Astrocyte (in vitro differentiated cells and primary cell): ENCODE data around the gene VWF. TPM values are rescaled to one million over a fixed set of nuclear protein-coding genes. Genes with fewer than 3 reads are reported as not detected.

Experiments used
- DNase-seq: peaks from one replicate; pipeline ENCODE4 v3.0.0-alpha.2; 2010; ENCODE audit warnings: low read depth
- FAIRE-seq: peaks from 2 replicates; lab custom pipeline; 2011; peaks lifted over from hg19 to GRCh38; lab: Jason Lieb, UNC
- H2AFZ ChIP-seq: 2 replicates; pipeline ENCODE4 v1.6.0; 2012; ENCODE audit warnings: low read depth, low read length, inconsistent platforms
- H3K27ac ChIP-seq: 2 replicates; pipeline ENCODE4 v1.5.1; 2011; ENCODE audit warnings: low read depth, low read length, inconsistent platforms
- H3K27me3 ChIP-seq: 2 replicates; pipeline ENCODE4 v1.6.0; 2011; ENCODE audit warnings: low read length, inconsistent platforms; ENCODE audit not compliant: insufficient read depth
- H3K36me3 ChIP-seq: 2 replicates; pipeline ENCODE4 v1.5.1; 2011; ENCODE audit warnings: low read length, inconsistent platforms; ENCODE audit not compliant: insufficient read depth
- H3K4me1 ChIP-seq: 2 replicates; pipeline ENCODE4 v1.5.1; 2011; ENCODE audit warnings: low read length, inconsistent platforms; ENCODE audit not compliant: insufficient read depth
- H3K4me2 ChIP-seq: 2 replicates; pipeline ENCODE4 v1.6.0; 2012; ENCODE audit warnings: low read length, inconsistent platforms
- H3K4me3 ChIP-seq: 2 replicates; pipeline ENCODE4 v1.5.1; 2011; ENCODE audit warnings: low read depth, mild to moderate bottlenecking, low read length, inconsistent platforms; ENCODE audit not compliant: insufficient read depth
- H3K79me2 ChIP-seq: 2 replicates; pipeline ENCODE4 v1.6.0; 2012; ENCODE audit warnings: mild to moderate bottlenecking, low read length, inconsistent platforms; ENCODE audit not compliant: insufficient read depth
- H3K9ac ChIP-seq: 2 replicates; pipeline ENCODE4 v1.6.0; 2012; ENCODE audit warnings: mild to moderate bottlenecking, low read length, inconsistent platforms
- H3K9me3 ChIP-seq: 2 replicates; pipeline ENCODE4 v1.5.1; 2012; ENCODE audit warnings: low read depth, mild to moderate bottlenecking, low read length, inconsistent platforms; ENCODE audit not compliant: insufficient read depth
- H4K20me1 ChIP-seq: 2 replicates; pipeline ENCODE4 v1.6.0; 2012; ENCODE audit warnings: low read length, inconsistent platforms; ENCODE audit not compliant: insufficient read depth
- H3K27ac Mint-ChIP-seq: one replicate; pipeline ENCODE4 v1.8.0; 2021; ENCODE audit warnings: mild to moderate bottlenecking, mixed read lengths; ENCODE audit not compliant: unreplicated experiment
- H3K27me3 Mint-ChIP-seq: one replicate; pipeline ENCODE4 v1.8.0; 2021; ENCODE audit warnings: low read depth, mixed read lengths; ENCODE audit not compliant: unreplicated experiment
- H3K36me3 Mint-ChIP-seq: one replicate; pipeline ENCODE4 v1.8.0; 2021; ENCODE audit warnings: low read depth, mixed read lengths; ENCODE audit not compliant: unreplicated experiment
- H3K4me1 Mint-ChIP-seq: one replicate; pipeline ENCODE4 v1.8.0; 2021; ENCODE audit warnings: low read depth, mixed read lengths; ENCODE audit not compliant: unreplicated experiment
- H3K4me3 Mint-ChIP-seq: one replicate; pipeline ENCODE4 v1.8.0; 2021; ENCODE audit warnings: mild to moderate bottlenecking, moderate library complexity, mixed read lengths; ENCODE audit not compliant: unreplicated experiment
- H3K9me3 Mint-ChIP-seq: one replicate; pipeline ENCODE4 v1.8.0; 2021; ENCODE audit warnings: mild to moderate bottlenecking, mixed read lengths; ENCODE audit not compliant: unreplicated experiment
- CTCF ChIP-seq: IDR thresholded peaks from 2 replicates; pipeline ENCODE4 v1.5.1; 2011; ENCODE audit warnings: low read depth, mild to moderate bottlenecking, inconsistent platforms, low read length, moderate library complexity; ENCODE audit not compliant: insufficient read depth
- EZH2 ChIP-seq: IDR thresholded peaks from 2 replicates; pipeline ENCODE4 v1.6.1; 2012; ENCODE audit warnings: mild to moderate bottlenecking, low read length, inconsistent platforms; ENCODE audit not compliant: insufficient read depth
- total RNA-seq: library from RNA; stranded (reverse); gene quantifications from 2 replicates; pipeline ENCODE4 v1.2.1, GENCODE V29; 2021

The VWF gene
- total RNA-seq, 1 donor from 2014 or later = 0.23 TPM

DNA sequence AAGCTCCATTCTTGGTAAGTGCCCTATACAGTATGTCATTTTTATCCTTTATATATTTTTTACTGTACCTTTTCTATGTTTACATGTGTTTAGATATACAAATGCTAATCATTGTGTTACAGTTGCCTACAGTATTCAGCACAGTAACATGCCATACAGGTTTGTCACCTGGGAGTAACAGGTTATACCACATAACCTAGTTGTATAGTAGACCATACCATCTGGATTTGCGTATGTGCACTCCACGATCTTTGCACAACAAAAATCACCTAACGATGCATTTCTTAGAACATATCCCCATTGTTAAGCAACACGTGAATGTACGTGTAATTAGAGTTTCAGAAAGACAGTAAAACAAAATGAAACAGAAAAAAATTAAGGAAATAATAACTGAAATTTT lies 167.5 kb downstream of the VWF start:
- Histone ChIP-seq H2AFZ (no peak overlapping the region), H3K9me3 (no peaks in the 10 kb centered on the region), H3K27ac (no peak overlapping the region), H4K20me1 (no peaks in the 10 kb centered on the region), H3K4me2 (no peak overlapping the region), H3K4me1 (no peaks in the 10 kb centered on the region), H3K9ac (no peak overlapping the region), H3K36me3 (no peaks in the 10 kb centered on the region), H3K4me3 (no peak overlapping the region), H3K27me3 (peaks cover 7% of the 10 kb centered on the region), H3K79me2 (no peaks in the 10 kb centered on the region)
- H3K9me3 Mint-ChIP-seq = no peaks in the 10 kb centered on the region
- no peak overlapping the region for H3K4me3 Mint-ChIP-seq
- H3K4me1 Mint-ChIP-seq = no peaks in the 10 kb centered on the region
- peaks cover 8% of the 10 kb centered on the region for H3K27me3 Mint-ChIP-seq
- FAIRE-seq = no peak
- no peak for DNase-seq
- H3K27ac Mint-ChIP-seq = no peak overlapping the region
- H3K36me3 Mint-ChIP-seq = no peaks in the 10 kb centered on the region
- TF ChIP-seq EZH2 (no peak), CTCF (no peak)

- Histone ChIP-seq H3K4me2 (no peak overlapping the region), H3K79me2 (no peaks in the 10 kb centered on the region), H3K36me3 (no peaks in the 10 kb centered on the region), H3K4me3 (no peak overlapping the region), H4K20me1 (no peaks in the 10 kb centered on the region), H3K27ac (no peak overlapping the region), H2AFZ (no peak overlapping the region), H3K4me1 (no peaks in the 10 kb centered on the region), H3K9ac (no peak overlapping the region), H3K9me3 (no peaks in the 10 kb centered on the region), H3K27me3 (peaks cover 10% of the 10 kb centered on the region)
- Mint-ChIP-seq H3K9me3 (no peaks in the 10 kb centered on the region), H3K4me3 (no peak overlapping the region), H3K4me1 (no peaks in the 10 kb centered on the region), H3K36me3 (no peaks in the 10 kb centered on the region), H3K27ac (no peak overlapping the region), H3K27me3 (peaks cover 19% of the 10 kb centered on the region)
- no peak for DNase-seq
- TF ChIP-seq CTCF (no peak), EZH2 (no peak)
- FAIRE-seq = no peak
Measured at GRCh38 chr12:5954661-5955060, 169.8 kb downstream of the VWF start.

DNA sequence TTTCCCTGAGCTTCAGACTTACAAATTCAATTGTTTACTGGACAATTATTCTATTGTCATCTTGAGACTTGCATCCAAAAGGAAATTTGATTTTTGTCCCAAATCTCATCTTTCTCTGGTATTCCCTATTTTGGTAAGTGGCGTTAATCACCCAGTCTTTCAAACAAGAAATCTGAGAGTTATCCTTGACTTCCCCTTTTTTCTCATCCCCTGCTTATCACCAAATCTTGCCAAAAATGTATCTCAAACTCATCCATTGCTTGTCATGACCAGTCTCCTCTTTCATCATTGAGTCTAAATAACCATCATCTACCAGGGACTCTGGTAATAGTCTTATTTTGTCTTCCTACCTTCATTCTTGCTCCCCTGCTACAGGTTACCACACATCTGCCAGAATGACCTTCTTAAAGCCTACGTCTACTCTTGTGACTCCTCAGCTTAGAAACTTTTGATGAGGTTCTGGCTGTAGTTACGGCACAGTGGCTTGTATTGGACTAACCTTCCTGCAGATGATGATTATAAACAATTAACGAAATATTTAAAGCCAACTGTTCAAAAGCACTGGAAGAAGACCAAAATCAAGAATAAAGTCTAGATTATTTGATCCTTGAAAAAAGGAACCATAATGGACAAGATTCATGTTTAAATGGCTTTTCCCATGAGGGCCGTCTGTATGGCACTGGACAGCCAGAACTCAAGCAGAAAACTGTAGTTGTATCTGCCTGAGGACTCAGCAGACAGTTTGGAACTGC lies 170.5 kb downstream of the VWF start:
- H3K9me3 Mint-ChIP-seq = no peaks in the 10 kb centered on the region
- DNase-seq = no peak
- peaks cover 10% of the 10 kb centered on the region for H3K27me3 ChIP-seq

More for the DNA sequence above, 170.5 kb downstream of the VWF start:
- H3K36me3 ChIP-seq = no peaks in the 10 kb centered on the region
- no peak overlapping the region for H2AFZ ChIP-seq
- H3K27ac ChIP-seq = no peak overlapping the region
- no peaks in the 10 kb centered on the region for H3K79me2 ChIP-seq
- Mint-ChIP-seq H3K4me1 (no peaks in the 10 kb centered on the region), H3K4me3 (no peak overlapping the region), H3K27me3 (peaks cover 21% of the 10 kb centered on the region), H3K27ac (no peak overlapping the region), H3K36me3 (no peaks in the 10 kb centered on the region)
- no peak overlapping the region for H3K9ac ChIP-seq
- H4K20me1 ChIP-seq = no peaks in the 10 kb centered on the region
- H3K9me3 ChIP-seq = no peaks in the 10 kb centered on the region
- no peaks in the 10 kb centered on the region for H3K4me1 ChIP-seq
- no peak overlapping the region for H3K4me2 ChIP-seq
- TF ChIP-seq EZH2 = no peak
- TF ChIP-seq CTCF = no peak
- no peak overlapping the region for H3K4me3 ChIP-seq
- no peak for FAIRE-seq
